ENCODE measurements around the gene TENT5A.

DNA sequence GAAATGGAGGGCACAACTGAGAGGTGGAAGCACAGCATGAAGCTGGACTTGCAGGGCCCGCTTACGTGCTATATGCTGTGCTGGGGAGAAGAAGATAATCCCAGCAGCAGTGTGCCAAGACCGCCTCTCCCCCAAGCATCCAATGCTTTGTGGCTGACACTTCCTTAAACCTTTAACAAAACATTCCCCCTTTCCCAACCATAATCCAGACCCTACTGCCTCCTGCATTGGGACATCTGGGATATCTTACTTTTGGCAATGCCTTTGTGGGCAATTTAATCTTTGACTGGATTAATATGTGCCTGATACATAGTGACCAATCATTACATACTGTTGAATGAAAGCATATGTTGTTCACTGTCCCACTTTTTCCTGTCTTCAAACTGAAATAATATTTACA is 3.1 kb upstream of the TENT5A start:
- TF ChIP-seq, protein P1, sequence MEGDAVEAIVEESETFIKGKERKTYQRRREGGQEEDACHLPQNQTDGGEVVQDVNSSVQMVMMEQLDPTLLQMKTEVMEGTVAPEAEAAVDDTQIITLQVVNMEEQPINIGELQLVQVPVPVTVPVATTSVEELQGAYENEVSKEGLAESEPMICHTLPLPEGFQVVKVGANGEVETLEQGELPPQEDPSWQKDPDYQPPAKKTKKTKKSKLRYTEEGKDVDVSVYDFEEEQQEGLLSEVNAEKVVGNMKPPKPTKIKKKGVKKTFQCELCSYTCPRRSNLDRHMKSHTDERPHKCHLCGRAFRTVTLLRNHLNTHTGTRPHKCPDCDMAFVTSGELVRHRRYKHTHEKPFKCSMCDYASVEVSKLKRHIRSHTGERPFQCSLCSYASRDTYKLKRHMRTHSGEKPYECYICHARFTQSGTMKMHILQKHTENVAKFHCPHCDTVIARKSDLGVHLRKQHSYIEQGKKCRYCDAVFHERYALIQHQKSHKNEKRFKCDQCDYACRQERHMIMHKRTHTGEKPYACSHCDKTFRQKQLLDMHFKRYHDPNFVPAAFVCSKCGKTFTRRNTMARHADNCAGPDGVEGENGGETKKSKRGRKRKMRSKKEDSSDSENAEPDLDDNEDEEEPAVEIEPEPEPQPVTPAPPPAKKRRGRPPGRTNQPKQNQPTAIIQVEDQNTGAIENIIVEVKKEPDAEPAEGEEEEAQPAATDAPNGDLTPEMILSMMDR (IDR thresholded peaks at IDR 0.05): no peak
- TF ChIP-seq POLR2A (IDR thresholded peaks at IDR 0.05): no peak

Data from suprapubic skin (tissue), 3 donors.